HG03139 (cell line): ENCODE data around the gene AUTS2.

Experiments
- ATAC-seq: cut with Tn5 transposase; IDR thresholded peaks from one replicate; pipeline ENCODE4 v1.9.1; 2021; ENCODE audit not compliant: unreplicated experiment

Gene AUTS2

DNA sequence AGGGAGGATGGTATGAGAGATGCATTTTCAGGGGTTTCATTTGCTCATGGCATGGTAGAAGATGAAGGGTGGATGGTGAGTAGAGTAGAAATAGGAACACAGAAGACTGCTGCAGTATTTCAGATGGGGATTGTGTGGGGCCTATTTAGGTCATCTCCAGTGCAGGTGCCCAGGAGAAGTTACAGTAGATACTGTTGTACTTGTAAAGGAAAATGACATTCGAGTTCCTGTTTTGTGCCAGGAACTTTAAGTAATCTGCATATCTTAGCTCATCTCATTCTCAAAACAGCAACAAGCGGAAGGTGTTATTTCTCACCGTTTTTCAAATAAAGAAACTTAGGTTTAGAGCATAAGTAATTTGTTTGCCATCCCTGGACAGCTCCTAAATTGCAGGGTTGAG, 156.2 kb downstream of the AUTS2 start:
- no peak for ATAC-seq

DNA sequence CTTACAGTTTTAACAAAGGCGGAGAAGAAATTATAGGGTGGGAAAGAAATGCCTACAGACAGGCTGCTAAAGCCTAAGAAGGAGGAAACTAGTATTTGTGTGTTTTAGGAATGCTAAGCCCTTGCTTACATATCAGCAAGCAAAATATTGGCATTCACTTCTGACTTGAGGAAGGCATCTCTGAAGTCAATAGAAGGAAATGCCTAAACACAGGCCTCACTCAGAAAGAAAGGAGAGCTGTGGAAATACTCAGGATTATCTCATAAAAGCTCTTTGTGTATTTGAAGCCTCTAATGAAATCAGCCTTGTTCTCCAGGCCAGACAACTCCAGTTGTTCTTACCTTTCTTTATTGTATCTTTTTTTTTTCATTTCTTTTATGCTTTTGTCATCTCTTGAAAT, 158.0 kb downstream of the AUTS2 start:
- no peak for ATAC-seq

DNA sequence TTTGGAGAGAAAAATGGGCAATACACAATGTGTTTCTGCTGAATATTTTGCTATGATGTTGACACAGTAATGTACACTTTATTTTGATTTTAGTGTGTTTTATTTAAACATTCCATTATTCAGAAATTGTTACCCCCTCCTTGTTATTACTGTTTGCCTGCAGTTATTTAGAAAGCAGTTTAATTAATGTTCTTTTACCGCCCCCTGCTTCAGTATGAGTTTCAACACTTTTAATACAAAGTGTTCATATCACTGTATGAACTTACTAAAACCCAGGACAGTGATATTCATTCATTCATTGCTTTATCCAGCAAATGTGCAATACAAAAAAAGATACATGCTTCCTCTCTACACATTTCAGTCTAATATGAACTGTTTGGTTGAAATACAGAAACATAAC, 159.3 kb downstream of the AUTS2 start:
- ATAC-seq = no peak

DNA sequence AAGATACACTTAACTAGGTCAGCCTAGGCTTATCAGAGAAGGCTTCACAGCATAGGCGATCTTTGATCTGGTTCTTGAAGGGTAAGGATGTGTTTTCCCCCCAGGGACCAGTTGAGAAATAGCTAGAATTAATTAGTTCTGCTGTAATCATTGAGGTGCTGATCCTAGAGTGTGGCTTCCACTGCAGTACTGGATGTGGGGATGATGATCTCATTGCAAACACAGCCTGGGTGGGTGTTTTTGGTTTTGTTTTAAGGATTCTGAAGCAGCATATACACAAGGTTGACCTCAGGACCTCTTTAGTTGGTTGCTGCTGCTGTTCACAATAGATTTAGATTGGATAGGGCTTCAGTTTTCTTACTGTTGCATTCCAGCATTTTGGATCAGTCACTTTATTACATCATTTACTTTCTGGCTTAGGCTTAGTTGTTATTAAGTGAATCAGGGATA, 159.7 kb downstream of the AUTS2 start:
- ATAC-seq = no peak

DNA sequence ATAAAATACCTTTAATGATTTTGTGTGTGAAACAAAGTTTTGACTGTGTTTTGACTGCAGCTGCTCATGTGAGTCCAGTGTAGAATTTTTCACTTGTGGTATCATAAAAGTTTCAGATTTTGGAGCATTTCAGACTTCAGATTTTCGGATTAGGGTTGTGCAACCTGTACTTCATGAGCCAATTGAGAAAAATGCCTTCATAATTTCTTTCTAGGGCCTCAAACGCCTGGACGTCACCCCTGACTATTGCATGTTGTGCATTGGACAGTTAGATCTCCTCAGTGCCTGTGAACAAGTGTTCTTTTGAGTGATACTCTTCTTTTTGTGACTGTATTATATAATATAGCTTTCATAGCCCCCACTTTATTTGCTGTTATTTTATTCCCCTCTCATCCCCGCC, 161.1 kb downstream of the AUTS2 start:
- ATAC-seq = no peak

DNA sequence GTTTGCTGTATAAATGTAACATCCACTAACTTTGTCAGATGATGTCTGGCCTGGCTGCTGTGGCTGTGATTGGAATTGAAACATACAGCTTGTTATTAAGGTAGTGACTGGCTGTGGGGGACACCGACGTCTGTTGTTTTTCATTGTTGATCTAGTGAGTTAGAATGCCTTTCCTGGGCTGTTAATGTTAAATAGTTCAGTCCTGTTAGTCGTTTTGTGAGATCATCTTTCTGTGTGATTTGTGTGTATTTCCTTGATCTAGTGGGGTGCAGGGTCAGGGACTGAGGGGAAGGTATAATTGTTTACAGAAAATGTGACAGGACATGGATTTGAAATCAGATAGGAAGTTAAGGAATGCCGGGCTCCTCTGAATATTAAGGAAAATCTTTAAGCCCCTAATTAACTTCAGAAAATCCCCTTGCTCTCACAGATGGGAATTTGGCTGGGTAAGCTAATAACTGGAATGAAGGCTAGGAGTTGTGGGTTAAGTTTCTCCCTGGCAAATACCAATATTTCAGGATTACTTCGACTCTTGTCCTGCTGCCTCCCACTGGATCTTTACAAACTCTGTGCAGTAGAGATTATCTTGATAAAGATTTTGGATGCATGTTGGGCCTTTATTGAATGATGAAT, 163.1 kb downstream of the AUTS2 start:
- ATAC-seq = no peak

DNA sequence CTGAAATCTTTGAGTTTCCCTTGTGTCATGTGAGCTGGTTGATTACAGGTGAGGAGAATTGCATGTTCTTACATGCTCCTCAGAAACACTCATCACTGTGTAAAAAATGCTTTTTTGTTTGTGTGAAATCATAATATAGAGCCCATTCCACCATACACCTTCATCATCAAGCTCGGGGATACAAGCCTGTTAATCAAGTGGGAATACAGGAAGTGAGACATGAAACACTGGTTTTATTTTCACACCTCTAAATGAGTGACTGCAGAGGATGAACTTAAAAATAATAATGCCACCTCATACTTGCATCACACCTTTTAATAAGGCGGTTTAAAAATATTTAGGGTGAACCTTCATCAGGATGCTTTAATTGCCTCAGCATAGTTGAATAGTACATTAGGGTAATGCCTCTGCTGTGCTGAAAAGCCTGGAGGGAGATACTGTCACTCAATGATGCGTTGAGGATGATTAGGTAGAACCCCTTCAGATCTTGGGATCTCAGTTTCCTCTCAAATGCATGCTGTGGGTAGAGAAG, 164.6 kb downstream of the AUTS2 start:
- no peak for ATAC-seq

DNA sequence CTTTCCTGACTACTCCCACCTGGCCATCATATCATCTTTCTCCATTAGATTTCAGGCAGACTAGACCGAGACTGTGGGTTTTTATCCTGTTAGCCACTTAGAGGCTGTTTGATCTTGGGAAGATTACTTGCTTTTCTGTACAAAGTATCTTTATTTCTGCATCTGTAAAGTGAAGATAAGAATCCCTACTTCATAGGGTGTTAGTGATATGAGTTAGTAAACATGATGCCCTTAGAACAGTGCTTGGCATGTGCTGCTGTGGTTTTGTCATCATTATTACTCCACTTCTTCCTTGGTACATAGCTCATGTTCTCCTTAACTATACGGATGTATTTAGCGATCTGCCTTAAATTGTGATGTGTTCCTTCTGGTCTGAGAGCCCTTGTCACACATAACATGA, 165.2 kb downstream of the AUTS2 start:
- ATAC-seq = no peak

DNA sequence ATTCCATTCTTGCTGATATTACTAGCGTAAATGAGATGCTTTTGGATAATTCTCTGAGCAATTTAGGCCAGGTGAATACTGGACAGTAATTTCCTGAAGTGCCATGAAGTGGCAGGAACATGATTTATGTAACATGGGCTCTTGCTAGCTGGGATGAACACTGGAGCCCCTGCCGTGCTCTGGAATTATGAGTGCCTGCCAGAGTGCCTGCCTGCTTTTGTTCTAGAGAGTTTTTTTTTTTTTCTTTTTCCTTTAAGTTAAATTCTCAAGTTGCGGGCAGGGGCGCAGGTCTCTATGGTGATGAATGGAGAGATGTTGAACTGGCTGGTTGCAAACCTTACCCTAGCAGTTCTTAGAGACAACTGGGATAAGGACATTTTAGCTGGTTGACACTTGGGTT, 165.9 kb downstream of the AUTS2 start:
- no peak for ATAC-seq

DNA sequence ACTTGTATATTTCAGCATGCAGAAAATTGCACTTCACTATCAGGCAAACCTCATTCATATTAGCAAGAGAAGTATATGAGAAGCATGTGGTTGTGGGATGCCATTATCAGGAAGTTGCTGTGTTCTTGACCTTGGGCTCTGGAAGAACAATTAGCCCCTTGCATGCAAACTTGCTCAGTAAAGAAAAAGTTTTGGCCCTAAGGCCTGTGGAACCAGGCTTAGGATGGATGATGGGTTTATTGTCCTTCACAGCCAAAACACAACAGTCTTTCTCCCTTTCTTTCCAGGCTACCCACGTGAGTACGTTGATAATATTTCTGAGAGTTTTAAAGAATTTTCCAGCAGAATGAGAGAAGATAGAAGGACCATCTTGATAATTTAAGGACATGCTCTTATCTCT, 166.4 kb downstream of the AUTS2 start:
- ATAC-seq = no peak

DNA sequence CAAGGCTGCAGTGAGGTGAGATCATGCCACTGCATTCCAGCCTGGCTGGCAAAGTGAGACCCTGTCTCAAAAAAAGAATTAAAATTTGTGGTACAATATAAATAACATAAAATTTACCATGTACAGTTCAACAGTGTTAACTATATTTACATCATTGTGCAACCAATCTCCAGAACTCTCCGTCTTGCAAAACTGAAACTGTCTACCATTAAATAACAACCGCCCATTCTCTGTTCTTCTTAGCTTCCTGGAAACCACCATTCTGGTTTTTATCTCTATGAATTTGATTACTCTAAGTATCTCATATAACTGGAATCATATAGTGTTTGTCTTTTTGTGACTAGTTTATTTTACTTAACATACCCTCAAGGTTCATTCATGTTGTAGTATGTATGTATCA, 167.6 kb downstream of the AUTS2 start:
- no peak for ATAC-seq

DNA sequence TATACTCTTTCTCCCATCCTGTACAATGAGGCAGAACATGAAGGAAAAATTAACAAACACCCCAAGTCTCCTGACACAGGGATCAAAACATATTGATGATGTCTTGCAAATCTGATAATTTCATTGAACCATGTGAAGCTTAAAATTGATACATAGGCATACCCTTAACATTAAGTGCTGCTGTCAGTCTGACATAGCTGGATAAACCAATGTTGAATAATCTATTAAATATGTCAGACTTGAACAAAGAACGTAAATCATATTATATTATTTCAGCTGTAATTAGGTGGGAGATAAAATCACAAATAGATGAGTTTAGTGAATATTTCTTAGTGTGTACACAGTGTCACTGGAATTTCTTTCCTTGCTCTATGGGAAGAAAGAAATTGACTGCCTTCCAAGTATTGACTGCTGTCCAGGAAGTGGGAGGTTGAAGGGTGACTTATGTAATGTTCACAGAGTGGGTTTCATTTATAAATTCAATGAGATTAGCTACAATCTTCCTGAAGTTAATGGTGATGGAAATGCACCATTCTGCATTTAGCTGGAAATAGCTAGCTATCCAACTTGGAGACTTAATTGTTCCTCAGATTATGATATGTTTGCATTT, 170.8 kb downstream of the AUTS2 start:
- no peak for ATAC-seq

DNA sequence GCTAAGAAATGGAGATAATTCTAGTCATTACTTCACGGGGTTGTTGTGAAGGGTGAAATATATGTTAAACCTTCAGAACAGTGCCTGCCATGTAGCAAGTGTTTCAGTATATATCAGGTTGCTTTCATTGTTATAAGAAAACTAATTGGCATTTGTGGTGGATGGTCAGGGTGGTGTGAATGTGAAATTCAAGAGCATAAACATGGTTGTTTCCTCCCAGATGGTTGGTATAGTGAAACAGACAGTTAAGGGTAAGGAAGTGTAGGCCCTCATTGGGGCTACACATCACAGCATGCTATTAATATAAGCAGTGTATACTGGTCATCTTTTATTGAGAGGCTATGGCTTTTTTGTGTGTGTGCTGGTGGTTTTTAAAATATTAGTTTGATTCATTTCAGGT, 171.6 kb downstream of the AUTS2 start:
- ATAC-seq = no peak

DNA sequence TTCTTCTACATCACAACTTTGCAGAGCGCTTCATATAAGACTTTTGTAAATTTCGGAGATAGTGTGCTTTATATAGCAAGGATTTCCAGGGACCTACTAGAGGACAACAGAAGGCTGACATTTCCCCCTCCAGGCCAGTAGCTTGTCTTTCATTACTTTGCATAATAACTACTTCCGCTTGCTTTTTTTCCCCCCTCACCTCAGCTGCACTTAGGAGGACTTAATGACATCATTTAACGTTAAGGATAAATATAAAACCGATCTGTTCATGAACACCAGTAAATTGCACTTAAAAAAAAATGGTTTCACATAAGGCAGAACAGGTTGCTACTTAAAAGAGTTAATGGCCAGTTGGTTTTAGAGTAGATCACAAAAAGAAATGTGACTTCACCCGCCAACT, 172.3 kb downstream of the AUTS2 start:
- ATAC-seq = no peak

DNA sequence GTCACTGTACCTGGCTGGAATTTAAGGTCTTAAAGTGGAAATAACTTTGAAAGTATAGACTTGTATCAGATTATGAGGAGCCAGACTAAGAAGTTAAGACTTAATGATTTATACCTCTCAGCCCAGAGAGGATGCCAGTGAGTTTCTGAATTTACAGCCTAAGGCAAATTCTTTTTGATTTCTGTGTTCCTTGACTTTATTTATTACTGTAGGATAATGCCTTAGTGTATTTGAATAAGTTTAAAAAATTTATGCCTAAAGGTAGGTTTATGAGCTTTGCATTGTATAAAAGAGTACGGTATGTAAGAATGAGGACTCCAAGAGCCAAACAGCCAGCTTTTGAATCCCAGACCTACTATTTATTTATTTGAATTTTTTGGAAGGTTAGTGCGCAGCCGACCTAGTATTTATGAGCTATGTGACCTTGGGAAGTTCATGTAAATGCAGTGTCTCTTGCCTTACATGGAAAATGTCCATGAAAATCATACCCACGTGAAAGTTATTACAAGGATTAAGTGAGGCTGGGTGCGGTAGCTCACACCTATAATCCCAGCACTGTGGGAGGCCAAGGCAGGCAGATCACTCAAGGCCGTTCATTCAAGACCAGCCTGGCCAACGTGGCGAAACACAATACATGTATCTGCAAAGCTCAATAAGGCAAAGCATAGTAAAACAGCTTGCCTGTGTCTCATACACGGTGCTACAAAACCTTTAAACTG, 174.6 kb downstream of the AUTS2 start:
- ATAC-seq = no peak

DNA sequence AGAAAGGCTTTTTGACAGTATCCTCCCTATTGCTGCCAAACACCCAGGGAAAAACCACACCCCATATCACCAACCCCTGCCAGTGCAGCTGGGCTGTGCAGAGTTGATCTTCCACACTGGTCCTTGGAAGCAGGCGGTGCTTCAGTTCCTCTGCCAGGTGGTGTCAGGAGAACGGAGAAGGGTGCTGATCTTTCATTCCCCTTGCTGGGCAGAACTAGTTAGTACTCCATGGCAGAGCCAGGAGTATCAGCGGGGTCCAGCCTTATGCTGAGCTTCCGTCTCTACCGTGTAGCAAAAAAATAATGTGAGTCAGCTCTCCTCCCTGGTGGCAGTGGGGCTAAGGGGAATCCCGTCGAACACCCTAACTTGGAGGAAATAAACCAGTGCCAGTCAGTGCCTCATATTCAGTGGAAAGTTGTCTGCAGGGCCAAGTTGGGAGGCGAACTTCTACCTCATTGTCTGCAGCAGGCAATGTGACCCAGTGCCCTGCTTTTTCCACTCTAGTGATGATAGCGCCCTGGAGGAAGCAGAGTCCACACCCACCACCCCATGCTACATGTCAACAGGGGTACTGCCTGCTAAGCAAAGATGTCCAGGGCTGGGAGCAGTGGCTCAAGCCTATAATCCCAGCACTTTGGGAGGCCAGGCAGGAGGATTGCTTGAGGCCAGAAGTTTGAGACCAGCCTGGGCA, 175.4 kb downstream of the AUTS2 start:
- ATAC-seq = no peak

DNA sequence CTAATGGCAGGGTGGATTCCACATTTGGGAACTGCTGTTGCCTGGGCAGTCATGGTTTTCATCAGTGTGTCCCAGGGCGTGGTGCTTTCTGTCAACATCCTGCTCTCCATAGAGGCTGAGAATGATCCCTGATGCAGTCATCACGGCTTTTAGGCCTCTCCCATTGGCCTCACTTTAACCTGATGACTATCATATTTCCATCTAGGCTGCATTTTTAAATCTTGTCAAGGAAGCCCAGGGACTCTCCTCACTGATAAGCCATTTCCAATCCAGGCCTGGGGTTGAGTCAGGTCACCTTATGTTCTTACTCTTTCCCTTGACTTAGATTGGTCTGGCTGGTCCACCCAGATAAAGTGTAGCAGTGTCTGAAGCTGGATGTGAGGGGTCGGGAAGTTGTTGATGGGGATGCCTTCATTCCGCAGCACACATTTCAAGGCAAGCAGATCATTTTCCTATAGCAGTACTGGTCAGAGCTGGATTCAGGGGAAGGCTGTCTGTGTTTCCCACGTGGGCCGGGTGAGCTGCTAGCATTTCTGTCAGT, 177.0 kb downstream of the AUTS2 start:
- no peak for ATAC-seq

DNA sequence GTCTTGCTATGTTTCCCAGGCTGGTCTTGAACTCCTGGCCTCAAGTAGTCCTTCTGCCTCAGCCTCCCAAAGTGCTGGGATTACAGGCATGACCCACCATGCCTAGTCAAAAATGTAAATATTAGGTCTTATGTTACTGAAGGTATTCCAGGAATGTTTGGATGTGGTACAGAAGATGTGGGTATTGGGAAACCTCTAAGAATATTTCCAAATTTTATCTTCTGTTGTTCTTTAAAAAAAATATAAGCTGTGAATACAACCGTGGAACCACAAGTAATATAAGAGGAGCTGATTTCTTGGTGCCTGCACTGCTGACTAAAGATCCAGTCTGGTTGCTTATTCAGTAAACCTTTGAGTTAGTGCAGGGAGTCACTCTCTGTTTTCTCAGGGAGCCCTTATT, 178.3 kb downstream of the AUTS2 start:
- no peak for ATAC-seq

DNA sequence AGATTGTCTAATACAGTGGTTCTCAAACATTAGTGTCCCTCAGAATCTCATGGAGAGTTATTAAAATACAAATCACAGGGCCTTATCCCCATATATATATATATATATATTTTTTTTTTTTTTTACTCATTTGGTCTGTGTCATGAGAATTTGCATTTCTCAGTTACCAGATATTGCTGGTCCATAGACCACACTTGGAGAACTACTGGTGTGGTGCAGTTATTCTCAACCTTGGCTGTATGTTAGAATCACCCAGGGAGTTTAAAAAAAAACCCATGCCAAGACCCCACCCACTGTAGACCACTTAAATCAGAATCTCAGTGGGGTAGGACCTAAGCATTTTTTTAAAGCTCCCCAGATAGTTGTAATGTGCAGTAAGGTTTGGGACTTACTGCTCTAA, 179.9 kb downstream of the AUTS2 start:
- no peak for ATAC-seq

DNA sequence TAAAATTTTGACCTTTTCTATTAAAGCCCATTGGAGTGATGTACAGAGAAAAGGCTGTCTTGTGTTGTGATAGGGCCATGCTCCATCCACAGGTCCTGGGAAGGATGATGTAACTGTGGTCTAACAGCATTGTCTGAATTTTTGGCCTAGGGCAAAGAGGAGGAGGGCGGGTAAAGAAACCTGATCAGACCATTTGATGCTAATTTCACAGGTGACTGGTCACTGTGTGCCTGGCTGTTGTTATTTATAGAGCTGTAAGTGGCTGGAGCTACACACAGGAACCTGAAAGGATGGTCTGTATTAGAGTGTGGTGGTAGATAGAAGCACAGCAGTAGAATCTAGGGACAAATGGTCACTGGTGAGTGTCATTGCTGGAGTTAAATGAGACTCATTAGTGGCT, 182.1 kb downstream of the AUTS2 start:
- no peak for ATAC-seq

DNA sequence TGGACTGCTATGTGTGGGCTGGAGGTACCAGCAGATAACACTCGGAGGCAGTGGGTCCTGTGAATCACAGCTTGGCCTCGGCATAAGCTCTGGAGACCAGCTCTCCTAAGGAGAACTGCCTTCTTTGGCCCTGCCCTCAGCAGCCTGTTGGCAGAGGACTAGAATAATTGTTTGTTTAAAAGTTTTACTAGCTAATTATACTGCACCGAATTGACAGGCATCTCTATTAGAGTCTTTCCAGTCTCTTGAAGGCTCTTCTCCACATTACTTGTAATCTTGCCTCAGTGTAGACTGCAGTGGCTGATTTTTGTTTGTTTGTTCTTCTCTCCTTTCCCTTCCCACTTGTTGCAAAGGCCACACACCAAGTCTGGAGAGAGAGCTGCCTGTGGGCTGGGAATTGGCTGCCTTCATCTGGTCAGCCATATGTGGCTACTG, 183.2 kb downstream of the AUTS2 start:
- ATAC-seq = no peak
